Left ventricle myocardium inferior (tissue), 1 donor: ENCODE data around the gene SMLR1. TPM values are rescaled to one million over a fixed set of nuclear protein-coding genes. Genes with fewer than 3 reads are reported as not detected.

Experiments
- DNase-seq: peaks from one replicate; pipeline ENCODE4 v3.0.0-alpha.2; 2020
- H3K27ac ChIP-seq: fragments of 200-600 bp; replicated peaks from 2 replicates; pipeline ENCODE4 v1.8.0; 2021
- H3K27me3 ChIP-seq: fragments of 200-600 bp; 2 replicates; pipeline ENCODE4 v1.8.0; 2021; ENCODE audit warnings: low read depth
- H3K36me3 ChIP-seq: fragments of 200-600 bp; 2 replicates; pipeline ENCODE4 v1.8.0; 2021
- H3K4me1 ChIP-seq: fragments of 200-600 bp; 2 replicates; pipeline ENCODE4 v1.8.0; 2021
- H3K4me3 ChIP-seq: fragments of 200-600 bp; 2 replicates; pipeline ENCODE4 v1.8.0; 2021; ENCODE audit warnings: mild to moderate bottlenecking, moderate library complexity
- H3K9me3 ChIP-seq: fragments of 200-600 bp; replicated peaks from 2 replicates; pipeline ENCODE4 v1.8.0; 2021
- intact Hi-C: fragments of 100-400 bp; cut with micrococcal nuclease; formaldehyde crosslinking; loops from one replicate; pipeline ENCODE4 v1.11.0; 2022
- total RNA-seq: library from RNA; stranded (reverse); fragmentation: NEBNext Ultra II Directional; extraction: Animal tissue kit (Norgen Biotek cat#: 25700); gene quantifications from one replicate; pipeline ENCODE4 v1.2.1, GENCODE V29; 2021
- TF ChIP-seq, protein P1 (sequence below): fragments of 200-600 bp; IDR thresholded peaks from 2 replicates; pipeline ENCODE4 v1.8.0; 2021; ENCODE audit warnings: antibody characterized with exemption, mild to moderate bottlenecking, borderline replicate concordance
- donor health status: DM: no; HTN: yes; CAD: no; lungs with severe emphysema.

SMLR1 gene
- total RNA-seq, 1 donor from 2014 or later, result not detected

DNA sequence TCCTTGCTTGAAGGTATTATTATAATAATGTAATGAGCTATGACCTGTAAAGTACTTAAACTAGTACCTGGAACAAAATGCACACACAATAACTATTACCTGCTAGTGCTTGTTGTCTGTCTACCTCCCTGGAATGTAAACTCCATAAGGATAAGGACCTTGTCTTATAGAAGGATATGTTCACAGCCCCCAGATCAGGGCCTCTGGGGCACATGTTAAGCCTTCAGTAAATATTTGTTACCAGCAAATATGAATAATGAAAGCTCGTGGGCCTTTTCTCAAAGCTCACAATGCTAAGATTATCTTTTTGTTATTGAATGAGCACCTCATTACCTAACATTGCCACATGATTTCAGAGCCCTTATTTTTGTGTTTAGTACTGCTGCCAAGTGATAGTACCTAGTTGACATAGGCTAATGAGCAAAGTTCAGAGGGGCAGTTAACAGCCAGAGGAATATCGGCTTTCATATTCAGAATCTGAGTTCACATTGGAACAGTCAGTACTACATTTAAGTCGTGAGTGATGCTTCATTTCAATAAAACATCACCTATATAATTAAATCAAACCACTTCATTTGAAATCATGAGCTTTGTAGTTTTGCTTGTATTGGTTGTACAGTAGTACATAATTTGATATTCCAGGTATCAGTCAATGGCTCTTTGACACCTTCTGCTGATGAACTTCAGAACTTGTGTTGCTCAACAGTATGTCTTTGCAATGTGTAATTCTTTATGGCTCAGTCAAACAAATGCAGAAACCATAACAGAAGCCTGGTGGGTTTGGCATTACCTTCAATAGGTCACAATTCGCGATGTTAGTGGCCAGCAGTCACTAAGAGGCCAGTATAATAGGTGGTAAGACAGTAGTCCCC lies 11.8 kb upstream of the SMLR1 start:
- Histone ChIP-seq H3K27ac (no peak overlapping the region), H3K36me3 (no peaks in the 10 kb centered on the region), H3K9me3 (peaks cover 19% of the 10 kb centered on the region), H3K27me3 (no peaks in the 10 kb centered on the region), H3K4me1 (no peaks in the 10 kb centered on the region), H3K4me3 (no peak overlapping the region)
- TF ChIP-seq, protein P1, sequence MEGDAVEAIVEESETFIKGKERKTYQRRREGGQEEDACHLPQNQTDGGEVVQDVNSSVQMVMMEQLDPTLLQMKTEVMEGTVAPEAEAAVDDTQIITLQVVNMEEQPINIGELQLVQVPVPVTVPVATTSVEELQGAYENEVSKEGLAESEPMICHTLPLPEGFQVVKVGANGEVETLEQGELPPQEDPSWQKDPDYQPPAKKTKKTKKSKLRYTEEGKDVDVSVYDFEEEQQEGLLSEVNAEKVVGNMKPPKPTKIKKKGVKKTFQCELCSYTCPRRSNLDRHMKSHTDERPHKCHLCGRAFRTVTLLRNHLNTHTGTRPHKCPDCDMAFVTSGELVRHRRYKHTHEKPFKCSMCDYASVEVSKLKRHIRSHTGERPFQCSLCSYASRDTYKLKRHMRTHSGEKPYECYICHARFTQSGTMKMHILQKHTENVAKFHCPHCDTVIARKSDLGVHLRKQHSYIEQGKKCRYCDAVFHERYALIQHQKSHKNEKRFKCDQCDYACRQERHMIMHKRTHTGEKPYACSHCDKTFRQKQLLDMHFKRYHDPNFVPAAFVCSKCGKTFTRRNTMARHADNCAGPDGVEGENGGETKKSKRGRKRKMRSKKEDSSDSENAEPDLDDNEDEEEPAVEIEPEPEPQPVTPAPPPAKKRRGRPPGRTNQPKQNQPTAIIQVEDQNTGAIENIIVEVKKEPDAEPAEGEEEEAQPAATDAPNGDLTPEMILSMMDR, result no peak
- no peak for DNase-seq
- intact Hi-C loops, result no loop called here

DNA sequence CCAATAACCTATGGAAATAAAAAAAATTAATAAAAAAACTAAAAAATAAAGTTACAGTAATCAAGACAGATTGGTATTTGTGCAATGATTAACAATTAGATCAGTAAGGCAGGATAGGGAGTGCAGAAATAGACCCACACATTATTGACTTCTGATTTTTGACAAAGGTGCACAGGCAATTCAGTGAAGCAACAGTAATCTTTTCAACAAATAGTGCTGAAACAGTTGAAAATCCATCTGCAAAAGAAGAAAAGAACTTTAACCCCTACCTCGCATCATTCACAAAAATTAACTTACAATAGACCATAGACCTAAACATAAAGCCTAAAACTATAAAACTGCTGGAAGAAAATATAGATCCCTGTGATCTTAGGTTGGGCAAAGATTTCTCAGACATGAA lies 4.5 kb upstream of the SMLR1 start:
- no peaks in the 10 kb centered on the region for H3K27me3 ChIP-seq
- TF ChIP-seq, protein P1, result no peak

GRCh38 chr6:130824978-130825694 lies 2.1 kb upstream of the SMLR1 start:
- DNase-seq, result no peak
- H3K9me3 ChIP-seq, result peaks cover 6% of the 10 kb centered on the region
- H3K4me1 ChIP-seq, result no peaks in the 10 kb centered on the region
- intact Hi-C loops, result no loop called here
- no peak overlapping the region for H3K27ac ChIP-seq
- TF ChIP-seq, protein P1, result no peak
- H3K4me3 ChIP-seq, result no peak overlapping the region
- no peaks in the 10 kb centered on the region for H3K36me3 ChIP-seq
- H3K27me3 ChIP-seq, result no peaks in the 10 kb centered on the region

More for the DNA sequence above, 4.5 kb upstream of the SMLR1 start:
- Histone ChIP-seq H3K27ac (no peak overlapping the region), H3K4me3 (no peak overlapping the region), H3K4me1 (no peaks in the 10 kb centered on the region), H3K9me3 (peaks cover 19% of the 10 kb centered on the region), H3K36me3 (no peaks in the 10 kb centered on the region)
- DNase-seq, result no peak
- intact Hi-C loops, result no loop called here

DNA sequence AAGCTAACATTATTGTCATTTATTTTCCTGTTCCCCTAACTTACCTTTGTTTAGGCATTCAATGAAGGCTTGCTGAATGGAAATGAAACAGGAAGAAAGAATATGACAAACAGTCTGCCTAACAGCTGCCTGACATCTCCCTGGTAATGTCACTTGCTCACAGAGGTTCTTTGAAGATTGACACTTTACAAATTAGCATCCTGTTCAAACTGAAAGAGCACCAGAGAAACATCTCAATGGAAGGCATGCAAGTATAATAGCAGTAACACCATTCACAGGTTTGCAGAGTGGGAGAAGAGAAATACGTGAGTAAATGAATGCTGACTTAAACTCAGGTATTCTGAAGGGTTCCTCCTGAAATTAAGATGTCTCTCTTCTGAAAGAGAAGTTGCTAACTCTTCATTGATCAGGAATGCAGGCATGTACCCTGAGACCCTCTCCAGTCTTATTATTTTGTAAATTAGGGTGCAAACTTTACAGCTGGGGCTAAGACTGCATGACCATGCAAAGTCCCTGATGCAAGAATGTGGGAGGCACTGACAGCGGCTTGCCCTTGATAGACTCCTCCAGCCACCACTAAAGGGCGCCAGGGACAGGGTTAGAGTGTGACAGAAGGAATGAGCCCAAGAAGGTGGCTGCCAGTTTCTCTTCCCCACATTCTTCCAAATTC lies 1.3 kb upstream of the SMLR1 start:
- Histone ChIP-seq H3K27ac (no peak overlapping the region), H3K9me3 (no peaks in the 10 kb centered on the region), H3K36me3 (no peaks in the 10 kb centered on the region), H3K4me1 (no peaks in the 10 kb centered on the region), H3K4me3 (no peak overlapping the region), H3K27me3 (no peaks in the 10 kb centered on the region)
- TF ChIP-seq, protein P1, result no peak
- no peak for DNase-seq
- intact Hi-C loops, result no loop called here

DNA sequence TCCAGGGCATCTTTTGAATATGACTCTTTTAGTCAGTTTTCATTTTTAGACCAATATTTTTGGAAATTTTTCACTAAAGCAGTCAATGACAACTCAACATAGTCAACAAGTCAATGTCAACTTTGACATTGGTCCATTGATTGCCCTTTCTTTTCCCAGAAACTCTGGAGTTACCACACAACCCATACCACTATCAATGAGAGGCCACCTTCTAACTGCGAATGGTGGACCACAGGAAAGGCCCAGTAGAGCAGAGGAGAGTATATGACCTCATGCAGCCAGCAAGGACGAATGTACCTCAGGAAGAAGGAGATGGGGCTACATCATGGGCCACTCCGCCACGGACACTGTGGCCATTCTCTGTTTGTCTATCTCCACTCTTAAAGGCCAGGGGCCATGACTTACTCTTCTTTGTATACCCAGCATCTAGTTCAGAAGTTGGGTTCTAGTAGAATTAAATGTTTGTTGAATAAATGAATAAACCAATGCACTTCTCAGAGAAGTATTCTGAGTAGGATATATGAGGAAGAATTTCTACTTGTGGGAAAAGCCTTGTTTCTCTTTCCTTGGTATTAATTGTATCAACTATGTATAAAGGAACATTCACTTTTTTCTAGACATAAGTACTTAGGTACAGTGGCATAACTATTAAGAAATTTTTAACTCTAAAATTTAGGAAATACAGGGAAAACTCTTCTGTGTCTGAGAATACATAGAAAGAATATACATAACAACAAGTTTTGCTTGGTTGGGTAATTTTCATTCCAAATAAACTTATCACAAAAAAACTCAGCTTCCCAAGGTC lies 562 bp upstream of the SMLR1 start:
- DNase-seq, result no peak
- H3K27me3 ChIP-seq, result no peaks in the 10 kb centered on the region
- H3K36me3 ChIP-seq, result no peaks in the 10 kb centered on the region
- H3K9me3 ChIP-seq, result no peaks in the 10 kb centered on the region
- intact Hi-C loops, result no loop called here
- H3K4me1 ChIP-seq, result no peaks in the 10 kb centered on the region
- no peak overlapping the region for H3K27ac ChIP-seq
- H3K4me3 ChIP-seq, result no peak overlapping the region
- TF ChIP-seq, protein P1, result no peak
